ENCODE results near the gene WWOX. TPM values are rescaled to one million over a fixed set of nuclear protein-coding genes. Genes with fewer than 3 reads are reported as not detected.

WWOX gene
- total and polyA plus RNA-seq, 2 of the 4 experiments (the other 2 are of a cell fraction): 2.7 to 5.4 TPM

DNA sequence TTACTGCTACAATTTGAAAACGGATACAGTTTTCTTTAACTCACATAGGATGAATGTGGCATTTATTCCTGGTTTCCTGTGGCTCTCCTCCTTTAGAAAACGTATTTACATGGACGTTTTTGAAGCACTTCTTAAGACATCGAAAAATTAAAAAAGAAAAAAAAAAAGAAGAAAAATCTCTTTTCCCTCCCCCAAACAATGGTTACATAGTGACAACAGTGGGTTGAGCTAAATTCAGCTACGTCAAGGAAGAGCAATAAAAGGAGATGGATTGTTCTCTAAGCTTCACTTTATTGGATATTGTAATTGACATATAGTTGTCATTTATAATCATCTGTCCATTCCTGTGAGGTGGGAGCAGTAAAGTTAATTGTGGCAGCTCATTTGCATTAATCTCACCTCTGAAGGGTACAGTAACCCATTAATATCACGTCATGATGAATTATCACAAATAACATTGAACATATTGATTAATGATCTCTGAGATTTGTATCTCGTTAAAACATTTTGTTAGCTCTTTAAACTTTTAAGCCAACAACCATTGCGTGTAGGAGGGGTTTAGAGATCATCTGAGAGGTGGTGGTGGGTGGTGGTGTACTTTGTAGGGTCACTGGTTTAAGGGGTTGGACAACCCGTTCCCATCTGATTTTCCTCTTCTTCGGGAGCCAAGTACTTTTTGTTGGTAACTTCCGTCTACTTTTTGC lies 184.2 kb downstream of the WWOX start:
- Histone ChIP-seq H3K4ac (ENCODE audit: low read depth, low read length) (no peak overlapping the region), H2BK120ac (ENCODE audit: low read depth, low read length) (no peak overlapping the region), H3K9me1 (ENCODE audit: insufficient read depth, low read length) (no peaks in the 10 kb centered on the region), H3K79me1 (ENCODE audit: low read depth in 1 of 2, low read length in 2 of 2) (no peaks in the 10 kb centered on the region), H3K9me3 (ENCODE audit: control insufficient read depth, insufficient read depth, low read length) (peaks cover 3% of the 10 kb centered on the region), H3K9ac (ENCODE audit: low read depth, low read length) (no peak overlapping the region), H2BK20ac (ENCODE audit: low read depth, low read length) (no peak overlapping the region), H3K27me3 (ENCODE audit: control insufficient read depth, insufficient read depth, low read length) (no peaks in the 10 kb centered on the region), H2AK9ac (replicated peaks; ENCODE audit: low read depth, low read length, poor library complexity) (no peak overlapping the region), H2AFZ (replicated peaks; ENCODE audit: low read length, poor library complexity) (no peak overlapping the region), H2BK15ac (ENCODE audit: low read depth, low read length) (no peak overlapping the region), H3K36me3 (ENCODE audit: control insufficient read depth, insufficient read depth, low read length) (no peaks in the 10 kb centered on the region), H3K27ac (ENCODE audit: insufficient read depth, low read length) (no peak overlapping the region), H4K91ac (ENCODE audit: insufficient read depth, low read depth, low read length) (no peak overlapping the region), H4K8ac (ENCODE audit: low read depth in 2 of 2, low read length in 2 of 2) (no peak overlapping the region), H3K4me3 (ENCODE audit: insufficient read depth, low read depth, low read length) (no peak overlapping the region), H3K18ac (ENCODE audit: low read depth, low read length) (no peak overlapping the region), H3K56ac (ENCODE audit: extremely low read depth, insufficient read depth, low read length) (no peak overlapping the region), H3K14ac (replicated peaks; ENCODE audit: low read depth, low read length) (no peak overlapping the region), H3K23ac (ENCODE audit: low read depth, low read length) (no peak overlapping the region), H4K5ac (ENCODE audit: low read depth, low read length) (no peak overlapping the region), H3K4me1 (ENCODE audit: control insufficient read depth, insufficient read depth, low read length) (no peaks in the 10 kb centered on the region), H2BK5ac (ENCODE audit: low read depth, low read length, poor library complexity, severe bottlenecking) (no peak overlapping the region), H4K20me1 (ENCODE audit: insufficient read depth, low read length) (no peaks in the 10 kb centered on the region), H3K4me2 (ENCODE audit: low read depth, low read length) (no peak overlapping the region), H2AK5ac (ENCODE audit: low read depth, low read length) (no peak overlapping the region)
- POLR2A ChIA-PET (ENCODE audit: unreplicated experiment): no interaction called here
- in situ Hi-C loops (cut with MboI; ENCODE audit: low sequenced_read_pairs): no loop called here
- ATAC-seq (ENCODE audit: low read depth) (no peak), DNase-seq (no peak)
- dilution Hi-C loops (cut with HindIII; ENCODE audit: low sequenced_read_pairs, unreplicated experiment): no loop called here
- no CpG with 5 or more reads among the region's 11 CpGs for WGBS, 2 experiments (ENCODE audit: extremely low coverage in 2 of 2, insufficient read length in 1 of 2)
- CTCF ChIA-PET: interaction anchor here (0.6 kb wide), 1 partner anchor 114 kb away, joined by 3 read pairs; no protein-coding TSS in a partner anchor
- TF ChIP-seq RCOR1 (IDR thresholded peaks at IDR 0.05; ENCODE audit: insufficient replicate concordance, low read length): no peak
- no peak for TF ChIP-seq MAFK (IDR thresholded peaks at IDR 0.05; ENCODE audit: low read depth, low read length)
- no peak for TF ChIP-seq MAZ (IDR thresholded peaks at IDR 0.05; ENCODE audit: borderline replicate concordance, low read depth, low read length)
- TF ChIP-seq, protein P1, sequence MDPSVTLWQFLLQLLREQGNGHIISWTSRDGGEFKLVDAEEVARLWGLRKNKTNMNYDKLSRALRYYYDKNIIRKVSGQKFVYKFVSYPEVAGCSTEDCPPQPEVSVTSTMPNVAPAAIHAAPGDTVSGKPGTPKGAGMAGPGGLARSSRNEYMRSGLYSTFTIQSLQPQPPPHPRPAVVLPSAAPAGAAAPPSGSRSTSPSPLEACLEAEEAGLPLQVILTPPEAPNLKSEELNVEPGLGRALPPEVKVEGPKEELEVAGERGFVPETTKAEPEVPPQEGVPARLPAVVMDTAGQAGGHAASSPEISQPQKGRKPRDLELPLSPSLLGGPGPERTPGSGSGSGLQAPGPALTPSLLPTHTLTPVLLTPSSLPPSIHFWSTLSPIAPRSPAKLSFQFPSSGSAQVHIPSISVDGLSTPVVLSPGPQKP (IDR thresholded peaks at IDR 0.05; ENCODE audit: borderline replicate concordance, low read depth, low read length): no peak
- no peak for TF ChIP-seq RFX5 (IDR thresholded peaks at IDR 0.05; ENCODE audit: low read depth, low read length)
- TF ChIP-seq SMC3 (IDR thresholded peaks at IDR 0.05; ENCODE audit: low read depth, low read length): no peak
- no peak for TF ChIP-seq NFE2L2 (IDR thresholded peaks at IDR 0.05; ENCODE audit: low read depth, low read length)
- no peak for TF ChIP-seq RAD21 (IDR thresholded peaks at IDR 0.05; ENCODE audit: low read length)
- no peak for TF ChIP-seq CHD1 (IDR thresholded peaks at IDR 0.05; ENCODE audit: low read depth, low read length)
- TF ChIP-seq, protein P2, sequence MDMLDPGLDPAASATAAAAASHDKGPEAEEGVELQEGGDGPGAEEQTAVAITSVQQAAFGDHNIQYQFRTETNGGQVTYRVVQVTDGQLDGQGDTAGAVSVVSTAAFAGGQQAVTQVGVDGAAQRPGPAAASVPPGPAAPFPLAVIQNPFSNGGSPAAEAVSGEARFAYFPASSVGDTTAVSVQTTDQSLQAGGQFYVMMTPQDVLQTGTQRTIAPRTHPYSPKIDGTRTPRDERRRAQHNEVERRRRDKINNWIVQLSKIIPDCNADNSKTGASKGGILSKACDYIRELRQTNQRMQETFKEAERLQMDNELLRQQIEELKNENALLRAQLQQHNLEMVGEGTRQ (IDR thresholded peaks at IDR 0.05; ENCODE audit: low read depth, low read length): no peak
- no peak for TF ChIP-seq CEBPB (IDR thresholded peaks at IDR 0.05; ENCODE audit: low read depth, low read length)
- TF ChIP-seq MXI1 (IDR thresholded peaks at IDR 0.05; ENCODE audit: borderline replicate concordance, low read depth, low read length): no peak
- TF ChIP-seq POLR2A (IDR thresholded peaks at IDR 0.05; ENCODE audit: low read depth, low read length): no peak
- intact Hi-C loops (cut with micrococcal nuclease): no loop called here
- no TSS peak for BruUV-seq (replicated peaks)
